ENCODE data around the gene PAPPA. TPM values are rescaled to one million over a fixed set of nuclear protein-coding genes. Genes with fewer than 3 reads are reported as not detected.

PAPPA gene
- total RNA-seq, 1 donor from 2014 or later = 2.5 TPM

DNA sequence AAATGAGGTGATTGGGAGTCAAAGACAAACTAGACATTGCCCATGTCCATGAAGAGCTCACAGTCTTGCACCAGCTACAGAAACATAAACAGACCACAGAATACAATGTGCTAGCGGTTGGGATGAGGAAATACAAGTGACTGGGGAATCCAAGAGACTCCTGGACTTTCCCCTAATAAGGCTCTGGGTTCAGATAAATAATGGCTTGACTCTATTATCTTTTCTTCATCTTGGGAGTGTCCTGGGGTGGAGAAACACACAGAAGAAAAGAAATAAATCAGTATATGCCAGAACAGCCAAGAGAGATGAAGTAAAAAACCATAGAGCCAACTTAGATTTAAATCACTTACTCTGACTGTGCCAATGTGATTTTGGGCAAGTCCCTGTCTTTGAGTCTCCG lies 227.8 kb downstream of the PAPPA start:
- peak; percentile 54 for DNase-seq (ENCODE audit: low read depth)

DNA sequence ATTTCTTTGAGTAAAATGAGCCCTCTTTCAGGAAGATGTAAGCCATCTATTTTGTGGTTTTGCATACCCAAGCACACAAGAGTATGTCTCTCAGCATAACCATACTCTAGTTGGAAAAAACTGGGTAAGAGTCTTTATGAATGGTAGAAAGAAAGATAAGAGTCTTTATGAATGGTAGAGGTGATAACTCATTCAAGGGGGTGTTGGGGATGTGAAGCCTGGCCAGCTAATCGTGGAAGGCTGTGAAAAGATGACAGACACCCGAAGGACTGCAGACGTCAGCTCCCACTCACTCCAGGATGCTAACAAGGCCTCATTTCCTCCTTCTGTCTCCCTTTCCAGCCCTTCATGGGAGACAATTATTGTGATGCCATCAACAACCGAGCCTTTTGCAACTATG lies 228.5 kb downstream of the PAPPA start:
- no peak for DNase-seq (ENCODE audit: low read depth)

DNA sequence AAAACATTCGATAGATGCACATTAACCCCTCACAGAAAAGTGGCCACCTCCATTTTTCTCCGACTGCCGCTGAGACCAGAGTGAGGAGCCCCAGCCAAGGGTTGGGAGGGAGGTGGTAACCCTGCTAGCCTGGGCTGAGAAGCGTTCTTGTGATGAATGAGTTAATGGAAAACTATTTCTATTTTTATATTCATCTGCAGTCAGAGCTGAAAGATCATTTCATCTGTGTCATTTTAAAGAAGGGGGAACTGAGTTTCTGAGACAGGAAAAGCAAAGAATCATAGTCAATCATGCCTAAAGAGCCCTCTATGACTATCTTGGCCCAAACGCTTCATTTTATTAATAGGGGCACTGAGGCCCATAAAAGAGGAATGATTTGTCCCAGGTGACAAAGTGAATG lies 229.5 kb downstream of the PAPPA start:
- DNase-seq (ENCODE audit: low read depth) = no peak

DNA sequence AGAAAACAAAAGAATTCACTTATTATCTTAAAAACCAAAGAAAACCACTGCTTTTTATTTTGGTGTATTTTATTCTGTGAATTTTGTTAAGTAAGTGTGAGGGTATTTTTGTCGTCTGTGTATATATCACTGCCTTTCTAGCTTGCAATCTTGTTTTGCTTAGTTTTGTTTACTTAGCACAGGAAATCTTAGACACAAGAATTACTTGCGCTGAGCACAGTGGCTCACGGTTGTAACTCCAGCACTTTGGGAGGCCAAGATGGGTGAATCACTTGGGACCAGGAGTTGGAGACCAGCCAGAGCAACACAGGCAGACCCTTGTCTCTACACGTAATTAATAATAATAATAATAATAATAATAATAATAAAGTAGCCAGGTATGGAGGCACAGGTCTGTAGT lies 230.3 kb downstream of the PAPPA start:
- peak; percentile 44 for DNase-seq (ENCODE audit: low read depth)

DNA sequence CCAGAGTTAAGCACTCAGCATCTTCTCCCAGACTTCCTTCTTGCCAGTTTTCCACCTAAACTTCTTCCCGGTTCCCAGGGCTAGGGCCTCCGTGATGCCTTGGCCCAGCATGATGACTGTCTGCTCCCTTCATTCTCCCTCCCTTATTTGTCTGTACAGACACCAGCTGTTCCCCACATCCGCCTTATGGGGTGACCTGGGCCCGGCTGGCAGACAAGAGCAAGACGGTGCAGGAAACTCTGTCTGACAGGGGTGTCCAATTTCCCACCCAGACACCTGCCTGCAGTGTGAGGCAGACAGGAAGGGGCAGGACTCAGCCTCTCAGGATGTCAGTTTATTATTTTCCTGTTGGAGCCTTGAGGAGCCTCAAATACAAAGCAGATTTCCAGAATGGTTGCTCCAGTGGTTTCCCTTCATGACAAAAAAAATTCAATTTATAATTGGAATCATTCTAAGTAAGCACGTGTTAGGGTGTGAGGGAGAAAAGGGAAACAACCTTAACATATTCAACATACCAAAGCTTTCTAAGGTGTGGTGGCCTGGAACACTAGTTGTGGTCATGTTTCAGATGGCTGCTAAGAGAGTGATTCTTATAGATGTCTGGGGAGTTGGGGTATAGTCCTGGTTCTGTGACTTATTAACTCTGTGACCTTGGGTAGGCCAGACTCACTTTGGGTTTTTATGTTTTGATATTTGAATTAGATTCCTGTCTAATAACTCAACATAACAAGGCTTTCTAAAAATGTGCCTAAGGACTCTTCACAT lies 234.5 kb downstream of the PAPPA start:
- DNase-seq (ENCODE audit: low read depth) = peak; percentile 97

DNA sequence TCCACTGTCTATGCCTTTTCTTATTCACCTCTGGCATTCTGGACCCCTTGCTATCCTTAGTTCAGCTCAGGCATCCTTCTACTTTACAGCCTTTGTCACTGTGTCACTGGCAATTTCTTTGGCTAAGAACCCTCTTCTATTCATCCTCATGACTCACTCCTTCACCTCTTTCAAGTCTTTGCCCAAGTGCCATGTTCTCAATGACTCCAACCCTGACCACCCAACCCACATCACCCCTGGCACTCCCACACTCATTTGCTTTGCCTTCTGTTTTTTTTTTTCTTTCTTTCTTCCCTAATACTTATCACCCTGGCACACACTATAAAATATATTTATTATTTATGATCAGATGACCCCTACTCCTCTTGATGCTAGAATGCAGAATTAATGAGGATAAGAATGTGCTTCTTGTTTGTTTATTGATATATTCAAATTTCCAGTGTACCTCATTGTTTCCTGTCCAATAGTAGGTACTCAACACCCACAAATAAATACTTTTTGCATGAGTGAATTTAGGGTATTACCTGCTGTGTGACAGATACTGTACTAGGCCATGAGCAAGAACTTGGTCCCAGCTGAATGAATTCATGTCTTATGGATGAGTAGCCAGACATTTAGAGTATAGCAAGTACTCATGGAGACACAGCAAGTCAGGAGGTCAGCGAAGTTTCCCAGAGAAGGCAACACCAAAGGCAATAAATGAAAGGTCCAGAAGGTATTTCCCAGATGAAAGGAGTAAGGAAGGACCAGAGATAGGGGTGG lies 236.1 kb downstream of the PAPPA start:
- peak; percentile 88 for DNase-seq (ENCODE audit: low read depth)

DNA sequence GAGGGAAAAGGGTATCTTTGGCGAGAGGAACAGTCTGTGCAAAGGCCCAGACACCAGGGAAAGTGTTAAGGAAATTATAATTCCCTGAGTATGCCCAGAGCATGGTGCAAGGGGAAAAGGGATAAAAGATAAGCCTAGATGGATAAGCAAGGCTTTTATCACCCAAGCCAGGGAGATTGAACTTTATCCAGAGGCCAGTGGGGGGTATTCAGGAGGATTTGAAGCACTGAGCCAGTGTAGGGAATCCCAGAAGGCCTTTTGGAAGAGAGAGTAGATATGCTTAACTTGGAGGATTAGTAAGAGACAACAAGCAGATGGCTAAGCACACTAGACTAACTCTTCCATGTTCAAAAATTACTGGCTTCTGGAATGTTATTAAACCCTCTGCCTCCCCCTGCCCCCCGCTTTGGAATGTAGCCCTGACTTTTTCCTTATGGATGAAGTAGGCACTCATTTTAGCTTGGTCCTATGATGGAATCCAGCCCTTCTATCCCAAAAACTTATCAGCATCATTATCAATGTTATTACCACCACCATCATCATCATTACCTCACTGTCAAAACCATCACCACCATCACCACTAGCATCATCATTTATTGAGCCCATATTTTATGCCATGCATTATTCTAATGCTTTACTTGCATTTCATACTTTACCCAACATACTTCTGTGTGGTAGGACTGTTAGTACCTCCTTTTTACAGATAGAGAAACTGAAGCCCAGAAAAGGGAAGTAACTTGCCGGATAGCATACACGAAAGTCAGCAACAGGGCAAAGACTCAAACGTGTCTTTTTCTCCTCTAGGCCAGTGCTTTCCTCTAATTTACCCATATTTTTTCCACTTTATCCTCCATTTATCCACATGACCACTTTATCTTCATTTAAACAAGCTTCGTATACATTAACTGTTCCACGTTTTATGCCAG lies 237.0 kb downstream of the PAPPA start:
- no peak for DNase-seq (ENCODE audit: low read depth)

DNA sequence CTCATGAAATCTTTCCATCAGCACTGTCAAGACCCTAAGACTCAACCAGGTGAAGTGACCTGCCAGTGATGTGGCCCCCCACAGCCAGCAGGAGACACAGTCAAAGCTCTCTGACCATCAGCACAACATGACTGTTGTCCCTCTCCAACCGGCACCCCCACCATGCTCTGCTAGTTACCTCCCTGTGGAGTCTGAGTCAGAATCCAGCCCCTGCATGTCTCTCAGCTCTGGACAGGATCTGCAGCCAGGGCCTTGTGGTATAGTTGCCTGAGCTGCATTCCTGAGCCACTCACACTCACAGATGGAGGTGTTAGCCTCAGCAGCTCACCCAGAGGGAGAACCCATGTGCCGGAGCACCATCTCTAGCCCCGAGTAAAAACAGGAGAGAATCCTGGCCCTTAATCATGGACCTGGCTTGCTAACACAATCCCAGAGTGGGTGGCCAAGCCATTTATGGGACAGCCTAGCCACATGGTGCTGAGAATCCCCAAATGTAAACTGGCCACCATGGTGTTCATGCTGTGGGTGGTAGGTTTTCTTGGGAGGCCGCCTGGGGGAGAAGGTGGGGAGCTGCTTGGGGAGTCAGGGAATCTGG lies 237.8 kb downstream of the PAPPA start:
- peak; percentile 89 for DNase-seq (ENCODE audit: low read depth)

DNA sequence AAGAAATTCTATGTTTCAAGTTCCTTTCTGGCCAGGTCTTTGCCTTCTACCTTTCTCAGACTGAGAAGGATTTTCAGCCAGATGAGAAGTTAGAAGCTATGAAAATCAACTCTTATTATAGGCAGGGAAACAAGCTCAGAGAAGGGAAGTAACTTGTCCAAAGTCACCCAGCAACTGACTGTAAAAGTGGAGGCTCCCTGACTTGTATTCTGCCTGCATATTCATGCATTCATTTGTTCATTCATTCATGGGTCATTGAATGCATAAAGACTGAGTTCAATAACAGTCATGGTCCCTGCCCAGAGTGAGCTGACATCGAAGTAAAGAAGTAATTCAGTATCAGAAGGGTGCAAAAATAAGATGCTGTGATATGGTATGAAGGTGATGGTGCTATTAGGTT lies 239.6 kb downstream of the PAPPA start:
- no peak for DNase-seq (ENCODE audit: low read depth)

DNA sequence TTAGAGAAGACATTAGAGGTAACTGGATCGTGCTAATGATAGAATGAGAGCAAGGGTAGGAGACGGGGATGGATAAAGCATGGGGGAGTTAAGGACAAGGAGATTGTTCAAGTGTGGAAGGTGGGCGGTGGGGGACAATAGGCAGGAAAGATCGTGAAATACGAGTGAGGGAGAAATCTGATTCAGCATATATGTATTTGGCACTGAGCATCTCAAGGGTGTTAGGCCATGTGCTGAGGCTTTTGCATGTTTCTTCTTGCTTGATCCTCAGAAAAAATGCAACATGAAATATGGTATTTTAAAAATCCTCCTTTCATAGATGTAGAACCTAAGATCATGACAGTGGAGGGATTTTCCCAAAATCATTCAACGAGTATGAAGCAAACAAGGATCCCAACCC lies 240.5 kb downstream of the PAPPA start:
- DNase-seq (ENCODE audit: low read depth) = no peak

DNA sequence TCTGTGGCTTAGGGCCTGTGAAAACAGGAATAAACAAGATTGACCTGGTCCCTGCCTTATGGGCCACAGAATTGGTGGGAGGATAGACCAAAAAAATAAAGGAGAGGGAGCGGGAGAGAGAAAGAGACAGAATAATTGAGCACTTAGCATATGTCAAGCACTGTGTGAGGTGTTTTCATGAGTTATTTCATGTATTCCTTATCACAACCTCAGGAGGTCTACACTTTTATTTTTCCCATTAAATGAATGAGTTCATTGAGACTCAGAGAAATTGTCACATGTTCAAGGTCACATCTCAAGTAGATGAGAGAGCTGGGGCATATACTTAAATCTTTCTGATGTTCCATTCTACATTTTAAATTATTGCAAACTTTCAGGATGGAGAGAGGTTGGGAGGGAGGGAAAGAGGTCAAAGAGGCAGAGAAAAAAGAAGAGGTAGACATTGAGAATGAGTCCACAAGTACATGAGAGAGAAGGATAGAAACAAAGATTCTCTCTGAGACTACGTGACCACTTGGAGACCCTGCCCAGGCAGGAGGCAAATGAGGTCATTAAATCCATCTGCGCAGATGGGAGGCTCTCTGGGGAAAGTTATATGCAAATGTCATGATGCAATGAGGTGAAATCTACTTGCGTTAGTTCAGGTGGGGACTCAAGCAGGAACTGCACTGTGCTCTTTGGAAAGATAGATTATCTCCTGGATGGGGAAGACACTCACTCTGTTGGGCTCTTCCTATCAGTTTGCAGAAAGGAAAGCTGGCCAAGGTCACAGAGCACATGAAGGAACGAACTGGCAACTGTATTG lies 241.5 kb downstream of the PAPPA start:
- DNase-seq (ENCODE audit: low read depth) = no peak

DNA sequence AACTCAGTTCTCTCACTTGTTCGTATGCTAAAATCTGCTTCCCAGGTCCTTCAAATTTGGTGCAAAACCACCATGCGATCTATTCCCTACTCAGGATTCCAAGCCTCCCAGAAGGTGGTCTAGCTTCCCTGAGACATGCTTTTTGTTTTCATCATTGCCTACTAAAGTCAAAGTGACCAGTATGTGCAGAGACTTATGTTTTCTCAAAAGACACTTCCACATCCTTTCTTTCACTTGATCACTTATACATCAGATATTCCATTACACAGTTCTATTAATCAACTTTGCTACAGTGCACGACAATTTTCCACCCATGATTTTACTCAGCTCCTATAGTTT lies 242.1 kb downstream of the PAPPA start:
- DNase-seq (ENCODE audit: low read depth) = no peak

DNA sequence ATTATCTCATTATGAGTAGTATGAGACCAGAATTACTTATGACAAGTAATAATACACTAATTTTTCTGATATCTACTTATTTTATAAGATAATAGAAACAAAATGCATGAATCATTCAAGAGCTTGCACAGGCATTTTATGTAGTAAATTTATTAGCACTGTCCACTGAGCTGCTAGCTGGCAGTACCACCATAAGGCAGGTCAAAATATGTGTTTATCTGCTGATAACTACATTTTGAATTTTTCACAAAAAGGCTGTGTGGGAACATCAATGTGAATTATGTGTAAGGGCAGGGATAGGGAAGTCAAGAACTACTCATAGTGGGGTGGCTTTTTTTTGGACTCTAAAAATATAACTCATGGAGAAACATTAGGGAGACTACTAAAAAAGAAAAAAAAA lies 249.6 kb downstream of the PAPPA start:
- no peak for DNase-seq (ENCODE audit: low read depth)

DNA sequence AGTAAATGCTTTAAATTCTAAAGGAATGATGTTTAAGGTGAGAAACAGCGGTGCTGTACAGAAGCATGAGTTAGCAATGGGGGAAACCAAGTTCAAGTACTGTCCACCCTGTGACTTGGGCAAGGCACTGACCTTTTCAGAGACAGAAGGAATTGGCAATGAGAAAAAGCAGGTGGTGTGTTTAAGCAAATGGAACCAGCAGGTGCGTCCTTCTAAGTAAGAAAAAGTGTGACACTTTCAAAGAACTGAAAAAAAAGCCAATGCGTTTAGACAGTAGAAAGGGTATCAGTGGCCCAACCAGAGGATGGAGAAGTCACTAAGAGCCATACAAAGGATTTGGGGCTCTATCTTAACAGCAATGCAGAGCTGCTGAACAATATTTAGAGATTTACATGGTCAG lies 250.6 kb downstream of the PAPPA start:
- DNase-seq (ENCODE audit: low read depth) = no peak

DNA sequence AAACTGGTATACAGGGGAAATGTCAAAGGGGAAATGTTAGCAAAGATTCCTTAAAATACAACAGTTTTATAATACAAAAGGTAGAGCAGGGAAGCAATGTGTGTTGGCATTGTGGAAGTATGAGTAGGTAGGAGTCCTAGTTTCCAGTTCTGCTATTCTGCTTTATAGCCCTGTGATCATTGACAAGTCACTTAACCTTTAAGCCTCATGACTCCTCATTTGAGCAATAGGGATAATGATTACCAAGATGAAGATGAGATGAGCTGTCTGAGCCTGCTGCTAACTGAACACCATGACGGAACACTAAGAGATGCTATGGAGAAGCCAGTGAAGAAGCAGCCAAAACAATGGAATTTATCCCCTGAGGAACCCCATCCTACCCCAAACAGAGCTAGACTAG lies 251.7 kb downstream of the PAPPA start:
- DNase-seq (ENCODE audit: low read depth) = peak; percentile 96

DNA sequence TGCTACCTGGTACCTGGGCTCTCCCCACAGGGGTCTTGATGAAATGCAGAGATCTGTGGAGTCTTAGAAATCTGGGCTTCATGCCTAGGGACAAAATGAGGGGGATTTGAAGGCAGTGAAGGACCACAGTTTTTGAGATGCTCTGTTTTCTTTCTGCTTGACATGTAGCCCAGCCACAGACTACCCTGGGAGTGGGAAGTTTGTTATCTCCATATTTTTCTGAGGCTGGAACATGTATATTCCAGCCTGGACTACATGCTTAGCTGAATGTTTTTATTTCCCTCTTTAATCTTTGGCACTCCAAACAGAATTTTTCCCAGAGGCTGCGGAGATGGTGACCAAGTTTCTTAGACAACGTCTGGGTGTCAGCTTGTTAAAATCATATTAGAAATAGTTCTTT lies 252.9 kb downstream of the PAPPA start:
- DNase-seq (ENCODE audit: low read depth) = no peak

DNA sequence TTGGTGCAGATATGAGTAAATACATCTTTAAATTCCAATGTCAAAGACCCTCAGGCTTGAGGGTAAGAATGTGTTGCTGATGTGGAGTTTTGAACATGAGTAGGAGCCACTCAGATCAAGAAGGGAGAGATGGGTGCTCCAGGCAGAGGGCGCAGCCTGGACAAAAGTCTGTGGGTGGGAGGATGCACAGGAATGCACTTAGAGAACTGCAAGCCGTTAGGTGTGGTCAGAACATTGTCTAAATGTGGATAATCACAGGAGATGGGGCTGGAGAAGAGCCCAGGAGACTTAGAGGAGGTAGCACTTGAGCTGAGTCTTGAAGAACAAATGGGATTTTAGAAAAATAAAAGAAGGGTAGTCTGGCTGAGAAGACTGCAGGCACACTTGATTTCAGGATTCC lies 255.5 kb downstream of the PAPPA start:
- DNase-seq (ENCODE audit: low read depth) = no peak

DNA sequence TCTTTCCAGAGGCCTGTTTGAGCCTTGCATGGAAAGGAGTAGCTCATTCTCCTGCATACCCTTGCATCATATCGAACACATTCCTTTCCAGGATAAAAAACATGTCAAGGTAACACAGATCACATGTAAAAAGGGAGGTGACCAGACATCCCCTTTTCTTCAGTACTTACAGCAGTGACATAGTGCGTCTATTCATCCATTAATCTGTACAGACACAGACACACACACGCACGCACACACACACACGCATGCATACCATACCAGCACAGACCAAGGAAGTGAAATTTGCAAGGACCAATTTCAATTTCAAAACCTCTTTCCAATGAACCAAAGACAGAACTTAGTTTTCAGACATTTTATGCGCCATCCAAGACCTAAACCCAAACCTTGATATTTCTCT lies 256.0 kb downstream of the PAPPA start:
- DNase-seq (ENCODE audit: low read depth) = no peak

DNA sequence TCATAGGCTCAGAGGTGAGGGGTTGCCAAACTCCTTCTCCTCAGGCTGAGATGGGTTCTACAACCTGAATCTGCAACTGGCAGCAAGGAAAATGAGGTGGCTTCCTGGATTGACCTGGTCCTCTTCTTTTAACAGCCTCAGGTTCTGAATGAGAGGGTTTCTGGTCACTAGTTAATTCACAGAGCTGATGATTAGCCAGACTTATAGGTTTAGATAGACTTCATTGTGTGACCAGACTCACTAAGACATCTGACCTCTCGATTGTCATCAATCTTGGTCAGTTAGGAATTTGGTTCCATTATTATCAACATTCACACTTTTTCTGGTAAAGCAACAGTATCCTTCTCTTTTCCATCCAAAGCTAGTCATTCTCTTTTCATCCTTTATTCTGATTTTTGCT lies 257.9 kb downstream of the PAPPA start:
- DNase-seq (ENCODE audit: low read depth) = peak; percentile 64

DNA sequence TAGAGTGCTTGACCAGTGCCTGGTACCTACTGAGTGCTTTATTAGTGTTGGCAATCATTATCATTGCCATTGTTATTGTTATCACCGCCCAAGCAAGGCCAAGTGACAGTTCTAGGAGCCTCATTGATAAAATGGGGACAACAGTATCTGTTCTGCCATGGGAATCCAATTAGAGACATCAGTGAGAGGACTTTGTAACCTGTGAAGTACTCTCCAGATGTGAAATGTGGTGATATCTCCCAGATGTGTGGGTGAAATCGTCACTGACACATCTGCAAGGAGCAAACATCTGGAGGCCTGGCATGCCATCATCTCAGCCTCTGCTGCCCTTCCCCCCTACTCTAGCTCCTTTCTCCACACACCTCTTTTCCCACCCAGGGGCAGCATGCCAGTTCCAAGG lies 260.8 kb downstream of the PAPPA start:
- DNase-seq (ENCODE audit: low read depth) = no peak

DNA sequence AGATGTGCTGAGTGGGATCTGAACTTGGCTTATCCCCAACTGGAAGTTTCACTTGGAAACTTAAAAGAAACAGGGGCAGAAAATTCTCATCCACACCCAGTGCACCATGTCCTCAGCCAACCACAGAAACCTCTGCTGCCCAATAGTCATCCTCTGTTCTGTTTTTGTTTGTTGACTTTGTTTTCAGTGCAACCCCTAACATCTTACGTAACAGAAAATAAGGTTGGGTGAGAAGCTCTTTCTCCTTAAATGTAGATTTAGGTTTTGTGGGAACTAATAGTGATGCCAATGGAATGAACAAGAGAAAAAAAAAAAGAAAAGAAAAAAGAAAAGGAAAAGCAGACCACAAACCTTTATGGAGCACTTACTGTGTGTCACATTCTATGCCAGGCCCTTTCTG lies 262.8 kb downstream of the PAPPA start:
- DNase-seq (ENCODE audit: low read depth) = peak; percentile 83
